ENCODE data around the gene ART3.
"Not testable (repeated sequence)": the region's sequence is repeated elsewhere in the genome, so short reads cannot be mapped to it uniquely, and the experiment has no call there.

ART3 gene

DNA sequence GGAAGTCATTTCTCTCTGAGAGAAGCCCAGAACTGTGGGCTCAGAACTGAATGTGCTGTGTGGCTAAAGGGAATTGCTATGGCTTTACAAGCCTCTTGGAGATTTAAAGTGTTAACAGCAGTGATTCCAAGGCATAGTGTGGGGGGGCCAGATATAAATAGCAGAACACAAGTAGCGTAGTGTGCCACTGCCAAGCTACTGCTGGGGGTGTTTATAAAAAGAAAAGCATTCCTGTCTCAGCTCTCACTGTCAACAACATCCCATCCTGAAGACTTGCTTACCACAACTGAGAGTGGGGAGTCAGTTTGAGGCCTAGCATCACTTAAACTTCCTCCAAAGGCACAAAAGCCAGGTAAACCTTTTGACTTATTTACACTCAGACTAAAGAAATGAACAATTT, at the start of gene ART3:
ART3 (plus strand) TSS at position 242 of the 400 bp plus-strand sequence. CDS start 1,181 bp downstream, outside the sequence.
- DNase-seq = peak in 3 of 51 donors; percentile 1 to 48 (median 7)

GRCh38 chr4:76028350-76028765, 46.2 kb upstream of the ART3 start:
- no peak for DNase-seq

DNA sequence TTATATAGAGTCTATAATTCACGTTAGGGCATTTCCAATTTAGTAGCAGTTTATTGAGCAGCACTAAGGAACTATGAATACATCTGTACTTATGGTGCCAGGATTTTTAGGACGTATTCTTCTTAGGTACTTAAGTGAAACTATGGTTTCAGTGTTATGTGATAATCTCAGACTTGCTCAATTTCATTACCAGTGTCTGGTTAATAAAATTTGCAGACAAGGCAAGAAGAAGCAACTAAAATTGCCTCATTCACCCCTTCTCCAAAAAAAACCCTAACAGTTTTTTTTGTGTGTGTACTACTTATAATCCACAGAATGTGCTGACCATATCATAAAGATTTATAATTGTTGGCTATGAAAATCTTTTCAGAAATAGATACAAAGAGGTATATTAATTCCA, 45.2 kb upstream of the ART3 start:
- DNase-seq = no peak

DNA sequence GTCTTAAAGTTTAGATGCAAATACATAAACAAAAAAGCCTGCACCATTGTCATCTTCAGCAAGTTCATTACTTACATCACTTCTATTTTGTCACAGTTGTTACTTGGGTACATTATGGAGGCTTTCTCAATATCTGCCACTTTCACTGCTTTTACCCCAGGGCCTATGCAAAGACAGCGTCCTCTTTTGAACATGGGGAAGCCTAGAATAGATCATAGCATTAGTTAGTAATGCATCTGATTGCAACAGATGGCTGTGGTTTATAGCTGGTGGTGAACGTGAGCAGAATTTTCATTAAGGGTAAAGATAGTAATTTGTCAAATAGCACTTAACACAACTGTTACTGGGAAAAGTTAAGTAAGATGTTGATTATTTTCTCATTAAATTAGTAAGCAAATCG, 39.4 kb upstream of the ART3 start:
- no peak for DNase-seq

- no peak for DNase-seq
Measured at GRCh38 chr4:76035799-76036380, 38.6 kb upstream of the ART3 start, which contains the start of gene CXCL11. TSS of gene CXCL11 (minus strand) at chr4:76036070. CDS start at chr4:76035987, 83 bp downstream.

- DNase-seq = no peak
Measured at GRCh38 chr4:76036855-76037254, 37.7 kb upstream of the ART3 start.

- DNase-seq = not testable (repeated sequence)
Measured at GRCh38 chr4:76042241-76042998, 32.1 kb upstream of the ART3 start.

DNA sequence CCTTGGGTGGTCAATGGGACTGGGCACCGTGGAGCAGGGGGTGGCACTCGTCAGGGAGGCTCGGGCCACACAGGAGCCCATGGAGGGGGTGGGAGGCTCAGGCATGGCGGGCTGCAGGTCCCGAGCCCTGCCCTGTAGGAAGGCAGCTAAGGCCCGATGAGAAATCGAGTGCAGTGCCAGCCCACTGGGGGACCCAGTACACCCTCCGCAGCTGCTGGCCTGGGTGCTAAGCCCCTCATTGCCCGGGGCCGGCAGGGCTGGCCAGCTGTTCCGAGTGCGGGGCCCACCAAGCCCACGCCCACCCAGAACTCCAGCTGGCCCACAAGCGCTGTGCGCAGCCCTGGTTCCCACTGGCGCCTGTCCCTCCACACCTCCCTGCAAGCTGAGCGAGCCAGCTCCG, 31.2 kb upstream of the ART3 start:
- not testable (repeated sequence) for DNase-seq

- DNase-seq = not testable (repeated sequence)
Measured at GRCh38 chr4:76044686-76045085, 29.8 kb upstream of the ART3 start.

- DNase-seq = not testable (repeated sequence)
Measured at GRCh38 chr4:76049860-76050416, 24.6 kb upstream of the ART3 start.

DNA sequence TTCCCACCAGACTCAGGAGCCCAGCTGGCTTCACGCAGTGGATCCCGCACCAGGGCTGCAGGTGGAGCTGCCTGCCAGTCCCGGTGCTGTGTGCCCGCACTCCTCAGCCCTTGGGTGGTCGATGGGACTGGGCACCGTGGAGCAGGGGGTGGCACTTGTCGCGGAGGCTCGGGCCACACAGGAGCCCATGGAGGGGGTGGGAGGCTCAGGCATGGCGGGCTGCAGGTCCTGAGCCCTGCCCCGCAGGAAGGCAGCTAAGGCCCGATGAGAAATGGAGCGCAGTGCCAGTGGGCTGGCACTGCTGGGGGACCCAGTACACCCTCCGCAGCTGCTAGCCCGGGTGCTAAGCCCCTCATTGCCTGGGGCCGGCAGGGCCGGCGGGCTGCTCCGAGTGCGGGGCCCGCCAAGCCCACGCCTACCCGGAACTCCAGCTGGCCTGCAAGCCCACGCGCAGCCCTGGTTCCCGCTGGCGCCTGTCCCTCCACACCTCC, 23.9 kb upstream of the ART3 start:
- not testable (repeated sequence) for DNase-seq

- no peak for DNase-seq
Measured at GRCh38 chr4:76053730-76054129, 20.8 kb upstream of the ART3 start.

DNA sequence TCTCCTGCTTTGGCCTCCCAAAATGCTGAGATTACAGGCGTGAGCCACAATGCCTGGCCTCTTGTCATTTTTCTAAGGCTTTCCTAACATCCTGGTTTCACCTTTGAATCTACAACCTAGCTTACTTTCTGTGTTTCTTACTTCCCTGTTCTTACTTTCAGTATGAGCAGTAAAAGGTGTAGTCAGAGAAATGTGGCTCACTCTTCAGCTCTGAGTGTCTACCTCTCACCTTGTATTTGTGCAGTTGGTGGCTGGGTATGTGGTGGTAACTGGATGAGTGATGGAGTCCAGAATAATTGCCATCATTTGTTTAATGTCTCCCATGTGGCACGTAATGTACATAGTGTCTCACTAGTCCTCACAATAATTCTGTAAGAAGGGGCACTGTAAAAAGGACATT, 19.5 kb upstream of the ART3 start:
- DNase-seq = no peak

DNA sequence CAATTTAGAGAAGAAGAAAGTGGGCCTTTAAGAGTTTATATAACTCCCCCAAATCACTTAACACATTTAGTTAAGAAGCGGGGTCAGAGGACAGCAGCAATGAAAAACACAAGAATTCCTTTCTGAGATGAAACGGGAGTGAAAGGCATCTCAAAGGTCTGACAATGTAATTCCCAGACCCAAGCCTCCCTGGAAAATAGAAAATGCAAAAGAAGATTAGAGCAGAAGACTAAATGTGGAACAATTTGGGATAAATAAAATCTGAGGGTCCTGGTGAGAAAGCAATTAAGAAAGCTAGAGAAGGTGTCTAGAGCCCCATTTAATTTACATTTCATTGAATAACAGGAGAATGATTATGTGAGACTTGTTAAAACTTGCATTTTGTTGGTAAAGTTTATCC, 19.1 kb upstream of the ART3 start:
- DNase-seq = no peak

DNA sequence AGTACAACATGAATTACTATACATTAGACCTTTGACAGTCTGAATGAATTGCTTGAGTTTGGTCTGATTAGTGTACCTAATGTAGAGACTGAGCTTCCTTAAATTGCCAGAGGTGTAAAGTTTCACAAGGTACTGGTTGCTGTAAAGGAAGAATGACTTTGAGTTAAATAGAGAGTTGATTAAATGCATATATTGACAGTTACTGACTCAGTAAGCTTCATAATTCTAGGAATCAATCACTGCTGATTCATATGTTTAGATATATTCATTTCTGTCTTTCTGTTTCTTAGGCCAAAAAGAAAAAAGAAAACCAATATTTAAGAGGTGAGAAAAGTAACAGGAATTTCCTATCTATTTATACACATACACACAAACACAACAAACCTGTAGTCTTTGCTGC, 16.2 kb upstream of the ART3 start:
- no peak for DNase-seq

GRCh38 chr4:76058888-76059426, 15.6 kb upstream of the ART3 start:
- DNase-seq = no peak

GRCh38 chr4:76059750-76060149, 14.8 kb upstream of the ART3 start:
- DNase-seq = no peak

DNA sequence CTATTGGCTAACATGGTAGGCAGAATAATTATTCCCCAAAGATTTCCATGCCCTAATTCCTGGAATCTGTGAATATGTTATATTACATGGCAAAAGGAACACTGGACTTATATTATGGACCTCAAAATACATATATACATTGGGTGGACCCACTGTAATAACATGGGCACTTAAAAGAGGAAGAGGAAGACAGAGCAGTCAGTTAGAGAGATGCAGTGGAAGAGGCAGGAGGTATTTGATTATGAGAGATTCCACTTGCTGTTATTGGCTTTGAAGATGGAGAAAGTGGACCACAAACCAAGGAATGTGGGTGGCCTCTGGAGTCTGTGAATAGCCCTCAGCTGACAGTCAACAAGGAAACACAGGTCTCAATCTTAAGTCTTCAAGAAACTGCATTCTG, 14.0 kb upstream of the ART3 start:
- DNase-seq = no peak

- DNase-seq = no peak
Measured at GRCh38 chr4:76061421-76061820, 13.1 kb upstream of the ART3 start.

GRCh38 chr4:76061982-76062381, 12.5 kb upstream of the ART3 start:
- no peak for DNase-seq

DNA sequence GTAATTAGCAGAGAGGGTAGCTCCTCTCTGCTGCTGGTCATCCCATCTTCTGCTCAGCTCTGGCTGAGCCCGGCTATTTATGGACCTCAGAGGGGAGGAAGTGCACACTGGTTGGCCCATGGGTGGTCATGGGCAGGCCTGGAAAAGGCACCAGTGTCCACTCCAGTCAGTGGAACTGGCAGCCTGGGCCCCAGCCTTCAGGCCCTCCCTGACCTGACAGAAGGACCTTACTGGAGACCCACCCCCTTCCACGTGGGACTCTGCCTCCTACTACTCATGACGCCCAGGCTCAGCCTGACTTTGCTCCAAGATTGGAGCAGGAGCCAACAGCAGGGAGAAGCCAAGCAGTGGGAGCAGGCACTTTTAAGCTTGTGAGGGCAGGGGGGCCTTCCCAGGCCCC, 8.0 kb upstream of the ART3 start:
- no peak for DNase-seq

DNA sequence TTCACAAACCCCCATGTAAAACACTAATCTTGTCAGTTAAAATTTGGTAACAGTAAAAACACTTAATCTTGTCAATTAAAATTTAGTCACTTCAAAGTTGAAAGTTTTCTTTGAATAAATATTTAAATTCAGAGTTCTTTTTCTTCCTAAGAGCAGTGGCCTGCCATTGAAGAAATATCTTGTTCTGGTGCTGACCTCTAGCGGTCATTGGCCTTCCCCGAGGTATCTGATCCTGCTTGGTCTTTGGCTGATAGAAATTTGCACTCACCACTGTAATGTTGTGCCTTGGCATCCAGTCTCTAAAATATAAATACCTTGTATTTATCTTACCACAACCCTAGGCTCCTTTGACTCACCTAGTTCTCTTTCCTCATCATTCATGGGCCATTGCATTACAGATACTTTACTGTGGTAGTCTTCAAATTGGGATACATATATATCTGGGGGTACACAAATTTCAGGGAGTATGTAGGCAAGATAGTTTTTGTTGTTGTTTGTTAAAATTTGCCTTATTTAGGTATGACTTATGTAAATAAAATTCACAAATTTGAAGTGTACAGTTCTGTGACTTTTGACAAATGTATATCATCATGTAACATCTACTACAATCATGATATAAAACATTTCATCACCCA, 6.7 kb upstream of the ART3 start:
- peak in 39 of 51 donors; percentile 0 to 81 (median 38) for DNase-seq

Data from hypothalamus (tissue), 51 donors.